Brain microvascular endothelial cell (primary cell): ENCODE data around the gene CYTH4.

Experiments used
- DNase-seq: peaks from one replicate; pipeline ENCODE4 v3.0.0-alpha.2; 2020
- H3K27ac ChIP-seq: fragments of 250-450 bp; sonication (Bioruptor Pico); 2 replicates; pipeline ENCODE4 v1.5.1; 2020; ENCODE audit warnings: mild to moderate bottlenecking, moderate library complexity
- H3K27me3 ChIP-seq: fragments of 250-450 bp; sonication (Bioruptor Pico); replicated peaks from 2 replicates; pipeline ENCODE4 v1.5.1; 2020; ENCODE audit warnings: mild to moderate bottlenecking
- H3K36me3 ChIP-seq: fragments of 250-450 bp; sonication (Bioruptor Pico); replicated peaks from 2 replicates; pipeline ENCODE4 v1.5.1; 2020; ENCODE audit warnings: mild to moderate bottlenecking
- H3K4me3 ChIP-seq: 2 replicates; pipeline ENCODE4 v1.5.1; 2011; ENCODE audit warnings: low read depth, mild to moderate bottlenecking, control low read depth, low read length, moderate library complexity
- CTCF ChIP-seq: IDR thresholded peaks from 2 replicates; pipeline ENCODE4 v1.5.1; 2011; ENCODE audit warnings: low read depth, mild to moderate bottlenecking, moderate library complexity, low read length, control low read depth, inconsistent platforms; ENCODE audit errors: missing control alignments
- in situ Hi-C: cut with HindIII; loops from 2 replicates; pipeline ENCODE4 v1.10.0; 2017; ENCODE audit warnings: low sequenced_read_pairs, low pct_ligation_motif_present

CYTH4 gene

GRCh38 chr22:37316405-37316804 is 34.1 kb downstream of the CYTH4 start:
- no peak overlapping the region for H3K4me3 ChIP-seq
- no peak overlapping the region for H3K27ac ChIP-seq
- no peak for TF ChIP-seq CTCF
- H3K27me3 ChIP-seq = no peaks in the 10 kb centered on the region
- no peaks in the 10 kb centered on the region for H3K36me3 ChIP-seq
- in situ Hi-C loops = no loop called here
- DNase-seq = no peak

GRCh38 chr22:37316875-37317371 is 34.6 kb downstream of the CYTH4 start:
- in situ Hi-C loops = no loop called here
- H3K27me3 ChIP-seq = no peaks in the 10 kb centered on the region

GRCh38 chr22:37317698-37318210 is 35.4 kb downstream of the CYTH4 start:
- H3K27me3 ChIP-seq = no peaks in the 10 kb centered on the region
- in situ Hi-C loops = no loop called here
- no peaks in the 10 kb centered on the region for H3K36me3 ChIP-seq

More at GRCh38 chr22:37316875-37317371, 34.6 kb downstream of the CYTH4 start:
- TF ChIP-seq CTCF = peak; percentile 97
- DNase-seq = peak; percentile 77
- Histone ChIP-seq H3K4me3 (no peak overlapping the region), H3K27ac (no peak overlapping the region), H3K36me3 (no peaks in the 10 kb centered on the region)

GRCh38 chr22:37318364-37319109 is 36.2 kb downstream of the CYTH4 start:
- Histone ChIP-seq H3K4me3 (no peak overlapping the region), H3K27ac (no peak overlapping the region), H3K27me3 (no peaks in the 10 kb centered on the region), H3K36me3 (no peaks in the 10 kb centered on the region)
- TF ChIP-seq CTCF = peak; percentile 29
- in situ Hi-C loops = no loop called here
- DNase-seq = no peak

More at GRCh38 chr22:37317698-37318210, 35.4 kb downstream of the CYTH4 start:
- DNase-seq = no peak
- no peak for TF ChIP-seq CTCF
- Histone ChIP-seq H3K4me3 (no peak overlapping the region), H3K27ac (no peak overlapping the region)

- no peak for DNase-seq
- Histone ChIP-seq H3K27ac (no peak overlapping the region), H3K27me3 (peaks cover under 1% of the 10 kb centered on the region), H3K36me3 (no peaks in the 10 kb centered on the region), H3K4me3 (no peak overlapping the region)
- in situ Hi-C loops = no loop called here
- no peak for TF ChIP-seq CTCF
Observed at GRCh38 chr22:37319469-37319868, 37.2 kb downstream of the CYTH4 start.
